NCI-H2171 treated with DMSO at 0.1 percent for 48 hours (cell line): ENCODE results near the gene RSPO3.

Experiments
- DNase-seq: peaks from one replicate; lab custom pipeline; 2025; lab: John Stamatoyannopoulos, UW

RSPO3 gene

DNA sequence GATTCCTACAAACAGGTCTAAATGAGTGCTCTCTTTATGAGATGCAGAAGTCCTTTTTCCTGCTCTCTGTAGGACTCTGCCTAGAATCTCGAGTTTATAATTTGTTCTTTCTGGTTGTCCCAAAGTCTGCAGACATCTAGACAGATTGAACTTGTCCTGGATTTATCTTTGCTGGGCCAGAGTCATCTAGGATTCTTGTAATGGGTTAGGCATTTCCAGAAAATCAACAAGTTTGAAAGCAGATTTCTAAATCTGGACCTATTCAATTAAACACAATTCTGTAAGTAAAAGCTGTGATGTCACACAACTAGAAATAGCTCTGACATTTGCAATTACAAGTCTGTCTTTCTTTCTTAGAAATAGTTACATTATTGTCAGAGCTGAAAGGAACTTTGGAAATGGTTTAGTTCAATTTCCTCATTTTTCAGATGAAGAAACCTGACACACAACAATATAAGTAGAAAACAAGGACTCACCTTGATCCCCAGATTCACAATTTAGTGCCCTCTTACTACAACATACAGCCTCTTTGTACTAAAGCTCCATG lies 4.2 kb upstream of the RSPO3 start:
- DNase-seq, result no peak

DNA sequence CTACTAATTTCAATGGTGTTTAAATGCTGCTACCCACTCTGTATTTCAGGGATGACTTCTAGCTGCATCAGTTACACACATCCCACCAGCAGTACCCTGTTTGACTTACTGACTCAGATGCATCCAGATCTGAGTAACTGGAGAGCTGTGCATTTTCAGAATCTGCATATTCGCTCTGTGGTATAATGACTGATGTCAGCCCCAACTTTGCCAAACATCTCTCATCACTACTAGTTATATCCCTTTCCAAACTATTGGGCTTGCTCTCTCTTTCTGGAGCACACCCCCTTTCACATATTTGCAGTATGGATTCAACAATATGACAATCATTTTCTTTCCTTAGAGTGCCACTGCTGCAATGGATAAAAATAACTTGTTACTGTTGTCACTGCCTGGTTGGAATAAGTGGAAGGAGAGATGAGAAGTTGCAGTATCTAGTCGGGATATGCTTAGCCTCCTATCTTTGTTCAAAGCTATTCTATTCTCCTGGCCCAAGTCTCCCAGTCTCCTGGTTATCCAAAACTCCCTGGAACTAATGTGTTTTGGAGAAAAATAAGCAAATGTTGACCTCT lies 3.3 kb upstream of the RSPO3 start:
- DNase-seq, result no peak

DNA sequence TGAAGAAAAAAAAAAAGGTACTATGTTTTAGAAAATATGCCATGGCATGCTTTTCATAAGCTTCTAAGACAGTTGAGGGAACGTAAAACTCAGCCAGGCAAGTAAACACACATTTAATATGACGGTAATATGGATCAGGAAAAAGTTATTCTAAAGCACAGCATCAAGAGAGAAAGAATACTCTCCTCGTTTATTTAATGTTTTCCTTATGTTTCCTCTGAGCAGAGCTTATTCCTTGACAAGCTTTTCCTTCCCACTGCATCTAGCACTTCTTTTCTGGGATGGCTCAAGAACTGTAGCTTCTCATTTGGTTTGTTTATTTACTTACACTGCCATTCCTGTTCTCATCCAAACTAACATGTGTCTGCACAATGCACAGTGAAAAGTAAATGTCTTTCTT lies 2.7 kb upstream of the RSPO3 start:
- DNase-seq, result no peak

DNA sequence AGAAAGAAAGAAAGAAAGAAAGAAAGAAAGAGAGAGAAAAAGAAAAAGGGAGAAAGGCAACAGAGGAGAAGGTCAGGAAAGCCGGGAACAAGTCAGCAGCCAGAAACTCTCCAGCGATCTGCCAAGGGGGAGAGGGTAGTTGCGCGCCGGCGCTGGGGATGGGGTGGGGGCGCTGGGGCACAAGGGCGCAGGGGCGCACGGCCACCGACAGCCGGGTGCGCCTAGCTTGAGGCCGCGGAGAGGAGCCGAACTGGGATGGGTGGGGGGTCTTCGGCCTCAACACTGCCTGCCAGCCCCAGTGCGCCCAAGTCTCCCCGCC lies 533 bp upstream of the RSPO3 start:
- no peak for DNase-seq

DNA sequence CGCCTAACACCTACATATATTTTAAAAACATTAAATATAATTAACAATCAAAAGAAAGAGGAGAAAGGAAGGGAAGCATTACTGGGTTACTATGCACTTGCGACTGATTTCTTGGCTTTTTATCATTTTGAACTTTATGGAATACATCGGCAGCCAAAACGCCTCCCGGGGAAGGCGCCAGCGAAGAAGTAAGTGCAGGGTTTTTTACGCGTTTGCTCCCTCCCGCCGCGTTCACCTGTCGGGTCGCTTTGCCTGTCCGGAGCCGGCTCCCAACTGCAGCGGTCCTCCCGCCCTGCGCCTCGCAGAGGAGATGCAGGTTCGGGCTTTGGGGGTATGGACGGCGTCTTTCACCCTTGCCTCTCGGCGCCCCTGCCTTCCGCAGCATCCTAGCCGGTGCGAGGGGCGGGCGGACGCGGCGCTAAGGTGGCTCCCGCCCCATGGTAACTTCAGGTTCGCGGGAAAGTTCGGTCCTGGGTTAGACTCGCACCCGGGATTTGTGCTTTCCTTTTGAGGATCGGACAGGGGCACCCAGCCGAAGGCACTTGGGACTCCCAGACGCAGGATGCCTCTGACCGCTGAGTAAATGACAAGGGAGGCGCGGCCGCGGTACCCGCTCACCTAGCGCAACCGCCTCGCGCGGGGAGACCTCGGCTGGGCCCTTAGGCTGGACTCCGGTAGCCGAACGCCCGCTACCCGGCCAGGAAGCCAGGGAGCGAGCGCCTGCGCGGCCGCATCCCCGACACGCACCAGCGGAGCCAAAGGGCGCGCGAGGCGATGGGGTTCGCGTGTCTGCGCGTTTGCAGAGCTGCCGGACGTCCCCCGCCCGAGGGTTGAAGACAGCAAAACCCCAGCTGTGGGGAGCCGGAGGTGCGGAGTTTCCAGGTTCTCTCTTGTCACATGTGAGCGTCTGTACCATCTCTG lies 891 bp downstream of the RSPO3 start:
- peak; percentile 22 for DNase-seq

DNA sequence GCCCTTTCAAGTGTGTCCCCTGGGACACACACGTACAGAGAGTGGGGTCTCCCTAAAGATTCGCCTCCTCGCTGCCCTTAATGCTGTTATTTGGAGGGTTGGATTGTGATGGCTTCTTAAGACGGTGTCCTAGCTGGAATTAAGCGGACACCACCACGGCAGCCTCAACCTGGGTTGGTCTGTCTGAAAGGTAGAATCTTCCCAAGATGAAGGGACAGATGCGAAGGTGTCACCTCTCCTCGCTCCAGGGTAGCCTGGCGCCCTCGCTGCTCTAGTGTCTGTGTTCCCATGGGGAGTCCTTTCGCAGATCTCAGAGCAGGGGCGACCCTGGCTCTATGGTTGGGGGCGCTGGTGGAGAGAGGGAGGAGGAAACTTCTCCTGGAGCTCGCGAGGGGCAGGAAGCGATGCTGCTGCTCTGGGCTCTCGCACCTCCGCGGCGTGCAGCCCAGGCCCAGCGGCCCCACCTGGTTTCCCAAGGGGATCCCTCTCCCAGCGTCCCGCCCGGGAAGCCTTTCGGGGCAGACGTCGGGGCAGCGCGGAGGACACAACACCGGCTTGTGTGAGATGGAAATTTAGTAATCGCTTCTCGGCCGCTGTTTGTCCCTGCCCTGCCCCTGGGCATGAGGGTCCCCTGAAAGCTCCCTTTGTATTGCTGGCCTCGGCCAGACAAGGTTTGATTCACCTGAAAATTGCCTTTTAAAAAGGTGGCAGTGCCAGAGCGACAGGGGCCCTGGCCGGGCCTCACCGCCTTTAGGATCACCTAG lies 1.7 kb downstream of the RSPO3 start:
- no peak for DNase-seq

DNA sequence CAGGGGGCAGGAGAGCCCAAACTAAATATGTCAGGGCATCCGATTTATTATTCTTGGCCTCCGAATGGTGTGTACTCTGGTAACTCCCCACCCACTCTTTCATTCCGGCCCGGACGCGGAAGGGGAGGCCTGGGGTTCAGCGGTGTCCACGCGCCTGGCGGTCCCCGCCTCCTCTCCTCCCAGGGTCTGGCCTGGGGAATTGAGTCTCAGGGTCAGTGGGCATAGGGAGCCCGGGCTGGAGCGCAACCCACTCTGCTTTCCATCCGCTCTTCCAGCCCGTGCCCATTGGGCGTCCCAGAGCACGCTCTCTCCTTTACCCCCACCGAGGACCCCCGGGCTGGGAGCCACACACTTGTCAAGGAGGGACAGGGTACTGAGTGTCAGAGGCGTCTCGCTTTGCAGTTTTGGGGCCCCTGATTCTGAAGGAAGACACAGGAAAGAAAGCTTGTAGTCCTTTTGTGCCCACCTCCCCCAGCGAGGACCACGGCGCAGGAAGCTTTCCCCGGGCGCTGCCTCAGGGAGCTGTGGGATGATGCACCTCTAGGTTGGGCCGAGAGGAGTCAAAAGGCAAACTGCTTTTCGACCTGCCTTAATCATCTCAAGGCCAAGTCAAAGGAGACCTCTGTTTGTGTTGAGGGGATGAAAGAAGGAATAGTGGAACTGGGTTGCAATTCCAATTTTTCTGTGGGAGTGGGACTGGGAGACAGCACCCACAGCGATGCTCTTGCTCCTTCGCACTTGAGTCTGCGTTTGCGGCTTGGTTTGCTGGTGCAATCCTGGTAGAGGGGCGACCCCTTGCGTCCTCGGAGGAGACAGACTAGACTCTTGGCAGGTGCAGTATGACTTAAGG lies 2.5 kb downstream of the RSPO3 start:
- DNase-seq, result peak; percentile 62

DNA sequence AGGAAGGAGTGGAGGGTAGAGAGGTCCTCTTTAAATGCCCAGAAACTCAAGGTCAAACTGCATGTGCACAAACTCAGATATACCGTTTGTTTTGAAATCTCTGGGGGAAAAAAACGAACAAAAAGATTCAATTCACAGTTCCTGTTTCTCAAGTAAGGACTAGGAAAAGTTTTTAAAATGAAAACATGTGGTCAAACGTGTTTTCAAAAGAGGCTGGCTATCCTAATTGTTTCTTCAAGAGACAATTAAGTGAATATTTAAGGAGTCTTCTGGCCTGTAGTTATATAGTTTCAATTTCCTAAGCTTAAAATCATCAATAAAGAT lies 3.1 kb downstream of the RSPO3 start:
- no peak for DNase-seq

DNA sequence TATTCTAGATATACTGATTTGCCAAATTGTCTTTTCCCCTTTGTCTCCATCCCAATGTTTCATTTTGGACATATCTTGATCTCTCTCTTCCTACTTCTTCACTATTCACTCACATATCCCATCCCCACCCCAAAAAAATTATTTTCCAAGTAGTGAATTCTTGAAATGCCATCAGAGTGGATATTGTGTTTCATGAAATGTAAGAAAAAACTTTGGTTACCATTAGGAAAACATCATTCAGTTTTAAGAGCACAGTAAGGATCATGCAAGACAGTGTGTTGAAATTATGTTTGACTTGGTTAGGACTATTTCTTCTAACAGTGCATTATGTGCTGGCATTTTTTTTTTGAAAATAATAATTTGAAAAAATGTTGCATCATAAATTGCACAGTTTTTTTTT lies 5.7 kb downstream of the RSPO3 start:
- no peak for DNase-seq

DNA sequence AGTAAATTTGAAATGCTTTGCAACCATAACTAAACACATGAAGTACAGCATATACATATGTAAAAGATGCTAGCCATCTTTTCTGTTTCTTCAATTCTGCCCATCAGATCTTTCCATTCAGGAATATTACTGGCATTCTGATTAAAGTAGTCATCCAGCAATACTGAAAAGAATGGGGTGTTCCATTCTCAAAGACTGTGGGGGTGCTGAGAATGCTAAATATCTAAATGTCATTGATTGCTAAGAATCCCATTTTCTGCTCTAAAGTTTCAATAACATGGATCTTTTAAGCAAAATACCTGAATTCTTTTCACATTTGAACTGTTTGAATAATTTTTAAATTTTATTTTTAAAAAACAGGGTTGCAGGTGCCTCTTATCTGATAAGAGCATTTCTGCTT lies 6.2 kb downstream of the RSPO3 start:
- no peak for DNase-seq

DNA sequence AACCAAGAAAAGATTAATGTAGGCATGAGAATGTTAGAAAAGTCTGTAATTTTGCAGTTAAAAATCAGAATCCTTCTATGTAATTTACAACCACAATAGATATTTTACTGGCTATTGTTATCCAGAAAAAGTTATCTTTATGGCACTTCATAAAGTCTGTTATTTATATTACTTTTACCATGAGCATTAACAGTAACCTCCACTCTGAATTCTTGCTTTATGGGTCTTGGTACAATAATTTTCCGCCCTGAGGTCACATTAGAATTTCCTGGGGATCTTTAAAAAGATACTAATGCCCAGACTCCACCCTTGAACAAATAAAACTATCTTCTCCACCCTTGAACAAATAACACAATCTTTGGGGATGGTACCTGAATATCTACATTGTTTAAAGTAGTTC lies 9.6 kb downstream of the RSPO3 start:
- no peak for DNase-seq

DNA sequence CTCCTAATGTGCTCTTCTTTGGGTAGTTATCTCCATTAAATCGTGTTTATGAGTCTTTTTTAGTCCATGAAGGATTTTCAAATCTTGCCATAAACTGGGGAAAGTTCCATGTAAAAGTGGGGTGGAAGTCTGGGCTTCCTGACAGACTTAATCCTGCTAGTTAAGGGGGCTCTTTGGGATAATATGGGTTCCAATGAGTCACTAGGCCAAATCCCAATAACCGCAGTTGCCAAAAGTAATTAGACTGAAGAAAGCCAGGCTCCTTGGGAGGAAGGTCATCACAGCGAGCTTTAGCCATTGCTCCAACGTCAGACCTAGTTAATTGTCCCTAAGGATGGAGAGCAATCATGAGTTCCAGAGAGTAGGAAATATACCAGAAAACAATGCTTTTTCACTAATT lies 10.8 kb downstream of the RSPO3 start:
- DNase-seq, result no peak

DNA sequence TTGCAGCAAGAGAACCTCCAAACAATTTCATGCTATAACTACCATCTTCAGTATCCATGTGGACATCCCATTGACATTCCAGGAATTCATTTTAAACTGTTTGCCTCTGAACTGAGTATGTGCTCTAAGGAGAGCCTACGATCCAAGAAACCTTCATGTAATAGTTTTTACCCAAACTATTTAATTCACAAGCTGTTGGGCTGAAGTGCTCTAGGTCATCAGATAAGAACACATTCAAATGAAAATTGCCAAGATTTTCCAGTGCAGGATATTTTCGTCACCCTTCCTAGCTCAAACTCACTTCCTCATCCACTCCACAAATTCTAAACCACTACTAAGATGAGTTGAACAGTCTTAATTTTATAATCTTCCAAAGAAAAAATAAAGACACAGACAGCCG lies 12.8 kb downstream of the RSPO3 start:
- no peak for DNase-seq

DNA sequence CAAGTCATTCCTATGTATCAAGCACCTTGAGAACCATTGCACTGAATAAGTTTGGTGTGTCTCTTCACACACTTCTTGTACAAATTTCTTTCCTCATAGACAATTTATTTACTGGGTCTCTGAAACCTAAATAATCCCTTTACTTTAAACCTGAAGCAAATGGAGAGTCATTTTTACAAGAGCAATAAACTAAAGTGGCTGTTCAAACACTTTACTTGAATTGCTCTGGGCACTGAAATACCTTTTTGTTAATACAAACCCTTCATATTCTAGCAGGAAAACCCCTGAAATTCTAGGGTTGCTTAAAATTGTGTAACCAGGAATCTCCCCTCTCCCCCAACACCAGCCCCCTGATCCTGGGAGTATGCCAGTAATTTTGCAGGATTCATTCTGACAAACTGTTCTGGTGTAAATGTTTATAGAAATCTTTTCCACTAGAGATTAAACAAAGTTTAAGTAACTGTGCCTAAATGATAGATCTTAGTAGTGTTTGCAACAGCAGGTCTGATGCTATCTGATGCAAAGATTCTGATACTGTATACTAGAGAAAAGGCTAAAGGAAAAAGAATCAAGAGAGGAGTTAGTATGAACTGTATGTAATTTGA lies 13.4 kb downstream of the RSPO3 start:
- DNase-seq, result no peak

DNA sequence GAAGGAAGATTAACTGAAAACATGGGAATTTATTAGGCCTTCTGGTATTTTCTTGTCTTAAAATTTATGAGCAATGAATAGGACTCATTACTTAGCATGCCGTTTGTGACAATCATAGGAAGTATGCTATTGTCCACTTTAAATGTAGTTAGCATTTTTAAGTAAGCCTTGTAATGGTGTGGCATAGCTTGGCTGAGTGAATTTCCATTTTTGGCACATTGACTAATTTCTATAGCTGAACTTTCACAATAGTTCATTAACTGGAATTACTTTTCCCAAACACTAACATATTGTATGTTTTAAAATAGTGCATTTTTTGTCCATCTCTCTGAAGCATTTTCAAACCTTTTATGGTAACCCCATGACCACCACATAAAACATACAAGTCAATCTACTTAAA lies 15.7 kb downstream of the RSPO3 start:
- no peak for DNase-seq

DNA sequence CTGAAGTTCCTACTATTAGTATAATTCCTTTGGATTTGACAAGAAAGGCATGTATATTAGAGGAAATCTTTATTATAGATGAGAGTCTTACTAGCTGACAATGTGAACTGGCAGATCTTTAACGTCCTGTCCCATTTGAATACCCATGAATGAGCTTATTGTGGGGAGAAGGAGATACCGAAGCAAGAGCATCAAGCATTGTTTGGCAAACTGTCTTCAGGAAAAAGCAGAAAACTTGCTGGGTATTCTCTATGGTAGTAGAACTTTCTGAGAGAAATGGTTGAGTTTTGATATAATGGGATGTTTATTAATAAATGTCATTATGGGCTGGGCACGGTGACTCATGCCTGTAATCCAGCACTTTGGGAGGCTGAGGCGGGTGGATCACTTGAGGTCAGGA lies 18.3 kb downstream of the RSPO3 start:
- no peak for DNase-seq

DNA sequence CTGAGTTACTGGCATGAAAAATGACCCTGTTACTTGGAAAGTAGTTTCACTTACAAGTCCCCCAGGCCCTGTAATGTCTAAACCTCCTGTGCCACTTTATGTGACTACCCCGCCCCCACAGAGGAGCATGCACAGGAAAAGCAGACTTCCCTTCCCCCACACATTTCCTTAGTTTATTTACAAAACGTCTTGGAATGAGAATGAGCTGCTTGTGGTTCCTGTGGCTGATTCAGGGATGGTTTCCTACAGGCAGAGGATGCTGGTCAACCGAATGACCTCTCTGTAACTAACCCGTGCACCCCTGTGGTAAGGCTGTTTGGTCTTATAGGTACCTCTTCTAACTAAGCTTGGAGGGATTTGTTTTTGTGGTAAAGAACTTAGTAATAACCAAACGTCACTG lies 28.5 kb downstream of the RSPO3 start:
- no peak for DNase-seq

DNA sequence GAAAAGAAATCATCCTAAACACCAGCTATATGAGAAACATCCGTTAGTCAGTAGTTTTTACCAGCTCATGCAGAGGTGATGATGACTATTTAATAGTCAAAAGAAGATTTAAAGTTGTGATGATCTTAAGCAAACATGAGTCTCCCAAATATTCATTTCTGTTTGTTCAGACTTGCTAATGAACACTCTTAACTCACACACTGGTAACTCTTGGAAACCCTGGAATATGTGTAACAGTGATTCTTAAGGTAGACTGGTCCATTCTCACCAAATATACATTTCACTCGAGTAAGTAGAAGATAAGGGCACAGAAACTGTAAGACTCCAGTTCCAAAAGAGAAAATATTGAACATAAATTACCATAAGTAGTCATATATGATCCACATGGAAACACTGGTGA lies 29.1 kb downstream of the RSPO3 start:
- DNase-seq, result no peak

DNA sequence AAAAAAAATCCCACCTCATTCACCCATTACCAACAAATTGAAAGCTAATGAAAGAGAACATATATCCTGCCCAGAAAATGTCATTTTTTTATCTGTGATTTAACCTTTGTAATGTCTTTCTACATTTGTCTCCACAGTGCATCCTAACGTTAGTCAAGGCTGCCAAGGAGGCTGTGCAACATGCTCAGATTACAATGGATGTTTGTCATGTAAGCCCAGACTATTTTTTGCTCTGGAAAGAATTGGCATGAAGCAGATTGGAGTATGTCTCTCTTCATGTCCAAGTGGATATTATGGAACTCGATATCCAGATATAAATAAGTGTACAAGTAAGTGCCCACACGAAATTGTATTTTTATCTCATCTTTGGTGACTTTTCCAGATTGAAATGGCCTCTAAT lies 30.0 kb downstream of the RSPO3 start:
- DNase-seq, result no peak

DNA sequence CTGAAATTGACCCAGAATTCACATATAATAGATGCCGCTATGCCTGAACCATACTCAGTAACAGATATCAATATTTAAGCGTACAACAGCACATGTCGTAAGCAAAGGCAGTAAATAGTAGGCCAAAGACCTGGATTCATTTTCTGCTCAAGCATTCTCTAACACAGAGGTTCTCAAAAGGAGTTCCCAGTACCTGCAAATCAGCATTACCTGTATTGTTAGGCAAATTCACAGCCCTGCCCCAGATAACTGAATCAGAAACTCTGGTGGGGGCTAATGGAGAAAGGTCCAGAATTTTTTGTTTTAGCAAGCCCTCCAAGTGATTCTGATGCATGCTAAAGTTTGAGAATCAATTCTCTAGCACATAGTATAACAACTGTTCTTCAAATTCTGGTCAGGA lies 36.0 kb downstream of the RSPO3 start:
- no peak for DNase-seq

DNA sequence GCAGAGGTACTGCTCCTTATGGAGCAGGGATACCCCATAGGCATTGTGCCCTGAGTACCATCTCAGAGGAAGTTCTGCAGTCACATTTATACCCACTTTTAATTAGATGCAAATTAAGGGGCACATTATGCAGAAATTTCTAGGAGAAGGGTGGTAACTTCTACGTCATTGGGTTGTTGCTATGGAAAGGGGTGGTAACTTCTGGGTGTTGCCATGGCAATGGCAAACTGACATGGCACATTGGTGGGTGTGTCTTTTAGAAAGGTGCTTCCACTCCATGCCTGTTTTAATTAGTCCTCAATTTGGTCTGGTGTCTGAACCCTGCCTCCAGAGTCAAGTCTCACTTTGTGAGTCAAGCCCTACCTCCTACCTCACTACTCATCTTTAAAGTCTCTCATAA lies 42.0 kb downstream of the RSPO3 start:
- no peak for DNase-seq

DNA sequence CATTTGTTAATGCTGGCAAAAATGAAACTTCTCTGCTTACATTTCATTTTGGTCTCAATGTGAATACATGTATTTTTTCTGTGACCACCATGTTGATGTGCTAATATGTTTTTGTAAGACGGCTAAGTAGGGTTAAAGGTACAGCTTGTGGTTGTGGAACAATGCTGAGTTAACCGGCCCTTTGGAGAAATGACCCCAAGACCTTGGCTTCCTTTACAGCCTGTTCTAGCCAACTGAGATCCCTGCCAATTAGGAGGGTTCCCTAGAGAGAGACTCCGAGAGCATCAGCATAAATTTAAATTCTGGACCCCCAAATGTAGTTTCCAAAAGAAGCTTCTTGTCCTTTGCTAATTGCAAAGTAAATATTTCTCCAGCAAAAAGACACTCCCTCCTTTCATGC lies 44.4 kb downstream of the RSPO3 start:
- DNase-seq, result no peak
